Common myeloid progenitor, CD34-positive (primary cell): ENCODE data around the gene NPR1.

Source experiments
- CTCF ChIA-PET: fragments of 350-600 bp; sonication (Branson Sonifier 250); formaldehyde crosslinking; loops from one replicate; lab custom pipeline; 2021; ENCODE audit warnings: antibody characterized with exemption; lab: Charles Lee
- POLR2A ChIA-PET: fragments of 350-600 bp; sonication (Branson Sonifier 250); formaldehyde crosslinking; loops from one replicate; lab custom pipeline; 2021; ENCODE audit warnings: antibody characterized with exemption; lab: Charles Lee
- DNase-seq, 3 donors: peaks; one replicate each; pipeline versions ENCODE4 v3.0.0 to v3.0.0-alpha.2; 2013
- H3K27ac ChIP-seq, 2 experiments: 1 replicate in 1 of 2; 2 replicates in 1 of 2; pipeline ENCODE4 v1.7.0; 2013; ENCODE audit warnings: inconsistent platforms in 2 of 2, low read length in 2 of 2, mild to moderate bottlenecking in 2 of 2, low read depth in 1 of 2, moderate library complexity in 1 of 2; ENCODE audit not compliant: severe bottlenecking in 2 of 2, insufficient read depth in 1 of 2, poor library complexity in 1 of 2
- H3K27me3 ChIP-seq, 5 experiments: replicated peaks in 2 of 5; 1 replicate in 3 of 5; 2 replicates in 2 of 5; pipeline versions ENCODE4 v1.6.1 to v1.7.0; 2013; ENCODE audit warnings: low read length in 4 of 5, mild to moderate bottlenecking in 2 of 5, moderate library complexity in 2 of 5, inconsistent platforms in 1 of 5; ENCODE audit not compliant: insufficient read depth in 5 of 5, control insufficient read depth in 4 of 5
- H3K36me3 ChIP-seq, 4 experiments: 1 replicate in 2 of 4; 2 replicates in 2 of 4; pipeline versions ENCODE4 v1.6.1 to v1.7.0; 2013; ENCODE audit warnings: low read length in 3 of 4, control low read depth in 1 of 4, mild to moderate bottlenecking in 1 of 4; ENCODE audit not compliant: control insufficient read depth in 4 of 4, insufficient read depth in 4 of 4
- H3K4me1 ChIP-seq, 4 experiments: 1 replicate in 3 of 4; 2 replicates in 1 of 4; pipeline versions ENCODE4 v1.6.1 to v1.7.1; 2013; ENCODE audit warnings: low read length in 3 of 4, mild to moderate bottlenecking in 3 of 4, control low read depth in 1 of 4, inconsistent platforms in 1 of 4, moderate library complexity in 1 of 4; ENCODE audit not compliant: control insufficient read depth in 4 of 4, insufficient read depth in 4 of 4; ENCODE audit errors: control extremely low read depth in 1 of 4
- H3K4me3 ChIP-seq, 7 experiments: 1 replicate in 4 of 7; 2 replicates in 3 of 7; pipeline versions ENCODE4 v1.5.1 to v1.7.0; 2013; ENCODE audit warnings: mild to moderate bottlenecking in 7 of 7, low read length in 6 of 7, moderate library complexity in 6 of 7, inconsistent platforms in 2 of 7, low read depth in 2 of 7, control low read depth in 1 of 7; ENCODE audit not compliant: insufficient read depth in 4 of 7, control insufficient read depth in 1 of 7; ENCODE audit errors: extremely low read depth in 1 of 7
- H3K9me3 ChIP-seq, 5 experiments: 1 replicate in 4 of 5; 2 replicates in 1 of 5; pipeline versions ENCODE4 v1.6.1 to v1.7.1; 2013; ENCODE audit warnings: low read length in 4 of 5, mild to moderate bottlenecking in 2 of 5, inconsistent platforms in 1 of 5, low read depth in 1 of 5, moderate library complexity in 1 of 5; ENCODE audit not compliant: control insufficient read depth in 4 of 5, insufficient read depth in 2 of 5; ENCODE audit errors: control extremely low read depth in 1 of 5
- WGBS: methylation state at CpG from one replicate; pipeline ENCODE4 v1.1.5; 2013; ENCODE audit not compliant: insufficient coverage; 5-methylcytosine and 5-hydroxymethylcytosine counted together

The NPR1 gene

GRCh38 chr1:153648000-153648643 lies 30.4 kb upstream of the NPR1 start:
- no peak for DNase-seq
- no peaks in the 10 kb centered on the region for H3K9me3 ChIP-seq
- no peak overlapping the region for H3K27ac ChIP-seq
- peaks cover 4 to 42% (median 29%) of the 10 kb centered on the region in 4 experiments for H3K36me3 ChIP-seq
- peaks cover 0 to 13% (median 8%) of the 10 kb centered on the region in 4 experiments for H3K4me1 ChIP-seq
- CTCF ChIA-PET: interaction anchor here (1.5 to 2.7 kb wide), 3 partner anchors 10 to 20 kb away, joined by 4 to 10 read pairs (median 4); partner anchors contain the start of genes CHTOP, S100A1 and S100A13
- WGBS: 90% methylated on average over 10 of the region's 10 CpGs
- H3K27me3 ChIP-seq: no peaks in the 10 kb centered on the region
- no peak overlapping the region for H3K4me3 ChIP-seq
- POLR2A ChIA-PET: interaction anchor here (0.6 to 2.2 kb wide), 2 partner anchors 14 to 167 kb away, joined by 5 to 9 read pairs; partner anchors contain the start of gene CHTOP

GRCh38 chr1:153649137-153649862 lies 29.2 kb upstream of the NPR1 start:
- 61% methylated on average over 2 of the region's 3 CpGs for WGBS
- Histone ChIP-seq H3K9me3 (no peaks in the 10 kb centered on the region), H3K27ac (peak overlapping the region in 1 of 2 experiments; percentile 36), H3K36me3 (peaks cover 4 to 31% (median 19%) of the 10 kb centered on the region in 4 experiments), H3K27me3 (no peaks in the 10 kb centered on the region), H3K4me3 (no peak overlapping the region), H3K4me1 (peaks cover 0 to 15% (median 9%) of the 10 kb centered on the region in 4 experiments)
- ChIA-PET CTCF (interaction anchor here (0.6 to 1.5 kb wide), 3 partner anchors 10 to 116 kb away, joined by 3 to 4 read pairs (median 4); no protein-coding TSS in a partner anchor), POLR2A (no interaction called here)
- peak in 1 of 3 donors; percentile 44 for DNase-seq

- no peak for DNase-seq
- ChIA-PET POLR2A (no interaction called here), CTCF (interaction anchor here (0.6 to 1.1 kb wide), 2 partner anchors 10 to 116 kb away, joined by 3 to 4 read pairs; no protein-coding TSS in a partner anchor)
- H3K27ac ChIP-seq: peak overlapping the region in 1 of 2 experiments; percentile 36
- no peaks in the 10 kb centered on the region for H3K27me3 ChIP-seq
- H3K4me1 ChIP-seq: peaks cover 0 to 15% (median 9%) of the 10 kb centered on the region in 4 experiments
- H3K4me3 ChIP-seq: no peak overlapping the region
- H3K36me3 ChIP-seq: peaks cover 4 to 25% (median 16%) of the 10 kb centered on the region in 4 experiments
- no peaks in the 10 kb centered on the region for H3K9me3 ChIP-seq
- WGBS: 79% methylated on average over 2 of the region's 2 CpGs
Measured at GRCh38 chr1:153649863-153650235, 28.6 kb upstream of the NPR1 start.

GRCh38 chr1:153651771-153652170 lies 26.7 kb upstream of the NPR1 start:
- H3K4me3 ChIP-seq: no peak overlapping the region
- POLR2A ChIA-PET: no interaction called here
- DNase-seq: no peak
- H3K27me3 ChIP-seq: no peaks in the 10 kb centered on the region
- no peaks in the 10 kb centered on the region for H3K9me3 ChIP-seq
- CTCF ChIA-PET: interaction anchor here (1.2 to 1.7 kb wide), 4 partner anchors 8 to 141 kb away, joined by 3 to 10 read pairs (median 3); no protein-coding TSS in a partner anchor
- no peak overlapping the region for H3K27ac ChIP-seq
- 100% methylated on average over 1 of the region's 1 CpG for WGBS
- H3K4me1 ChIP-seq: peaks cover 0 to 15% (median 9%) of the 10 kb centered on the region in 4 experiments
- peaks cover 0 to 6% (median 3%) of the 10 kb centered on the region in 4 experiments for H3K36me3 ChIP-seq

GRCh38 chr1:153652805-153653500 lies 25.5 kb upstream of the NPR1 start:
- 46% methylated on average over 2 of the region's 3 CpGs for WGBS
- no peaks in the 10 kb centered on the region for H3K9me3 ChIP-seq
- peaks cover 0 to 18% (median 10%) of the 10 kb centered on the region in 4 experiments for H3K4me1 ChIP-seq
- ChIA-PET POLR2A (interaction anchor here (0.9 to 1.1 kb wide), 2 partner anchors 18 to 19 kb away, joined by 3 to 4 read pairs; partner anchors contain the start of gene CHTOP), CTCF (interaction anchor here (0.7 to 1.7 kb wide), 6 partner anchors 9 to 142 kb away, joined by 3 to 10 read pairs (median 3); no protein-coding TSS in a partner anchor)
- peak overlapping the region in 1 of 2 experiments; percentile 27 for H3K27ac ChIP-seq
- no peak for DNase-seq
- no peaks in the 10 kb centered on the region for H3K36me3 ChIP-seq
- no peaks in the 10 kb centered on the region for H3K27me3 ChIP-seq
- peak overlapping the region in 1 of 7 experiments; percentile 14 for H3K4me3 ChIP-seq

- H3K4me3 ChIP-seq: no peak overlapping the region
- no peaks in the 10 kb centered on the region for H3K9me3 ChIP-seq
- CTCF ChIA-PET: interaction anchor here (1.1 kb wide), 1 partner anchor 12 kb away, joined by 3 read pairs; no protein-coding TSS in a partner anchor
- no peaks in the 10 kb centered on the region for H3K36me3 ChIP-seq
- POLR2A ChIA-PET: no interaction called here
- H3K27ac ChIP-seq: no peak overlapping the region
- no peak for DNase-seq
- no peaks in the 10 kb centered on the region for H3K27me3 ChIP-seq
- peaks cover 3 to 27% (median 20%) of the 10 kb centered on the region in 4 experiments for H3K4me1 ChIP-seq
- 80% methylated on average over 1 of the region's 3 CpGs for WGBS
Measured at GRCh38 chr1:153655333-153655732, 23.2 kb upstream of the NPR1 start.
